ENCODE data around the gene PTPN18. TPM values are rescaled to one million over a fixed set of nuclear protein-coding genes. Genes with fewer than 3 reads are reported as not detected.

Gene PTPN18
- total and polyA plus RNA-seq, 7 donors, result 30.0 to 113 (median 39.2) TPM

- Histone ChIP-seq H3K27me3 (no peaks in the 10 kb centered on the region), H3K4me1 (peaks cover 0 to 27% (median 19%) of the 10 kb centered on the region in 4 donors), H3K27ac (no peak overlapping the region), H3K9me3 (peaks cover 0 to 4% (median 0%) of the 10 kb centered on the region in 4 donors), H3K36me3 (peaks cover 0 to 31% (median 8%) of the 10 kb centered on the region in 4 donors), H3K4me3 (no peak overlapping the region)
- intact Hi-C loops (cut with DNase I), result no loop called here
- TF ChIP-seq EP300 (IDR thresholded peaks at IDR 0.05) (no peak), POLR2AphosphoS5 (IDR thresholded peaks at IDR 0.05) (no peak), POLR2A (IDR thresholded peaks at IDR 0.05) (no peak)
- TF ChIP-seq, protein P1, sequence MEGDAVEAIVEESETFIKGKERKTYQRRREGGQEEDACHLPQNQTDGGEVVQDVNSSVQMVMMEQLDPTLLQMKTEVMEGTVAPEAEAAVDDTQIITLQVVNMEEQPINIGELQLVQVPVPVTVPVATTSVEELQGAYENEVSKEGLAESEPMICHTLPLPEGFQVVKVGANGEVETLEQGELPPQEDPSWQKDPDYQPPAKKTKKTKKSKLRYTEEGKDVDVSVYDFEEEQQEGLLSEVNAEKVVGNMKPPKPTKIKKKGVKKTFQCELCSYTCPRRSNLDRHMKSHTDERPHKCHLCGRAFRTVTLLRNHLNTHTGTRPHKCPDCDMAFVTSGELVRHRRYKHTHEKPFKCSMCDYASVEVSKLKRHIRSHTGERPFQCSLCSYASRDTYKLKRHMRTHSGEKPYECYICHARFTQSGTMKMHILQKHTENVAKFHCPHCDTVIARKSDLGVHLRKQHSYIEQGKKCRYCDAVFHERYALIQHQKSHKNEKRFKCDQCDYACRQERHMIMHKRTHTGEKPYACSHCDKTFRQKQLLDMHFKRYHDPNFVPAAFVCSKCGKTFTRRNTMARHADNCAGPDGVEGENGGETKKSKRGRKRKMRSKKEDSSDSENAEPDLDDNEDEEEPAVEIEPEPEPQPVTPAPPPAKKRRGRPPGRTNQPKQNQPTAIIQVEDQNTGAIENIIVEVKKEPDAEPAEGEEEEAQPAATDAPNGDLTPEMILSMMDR (IDR thresholded peaks at IDR 0.05), result no peak
- DNase-seq, result no peak
- 94 to 96% methylated on average over 12 of the region's 12 CpGs for WGBS, 2 donors
Measured at GRCh38 chr2:130338793-130339345, 17.0 kb upstream of the PTPN18 start.

DNA sequence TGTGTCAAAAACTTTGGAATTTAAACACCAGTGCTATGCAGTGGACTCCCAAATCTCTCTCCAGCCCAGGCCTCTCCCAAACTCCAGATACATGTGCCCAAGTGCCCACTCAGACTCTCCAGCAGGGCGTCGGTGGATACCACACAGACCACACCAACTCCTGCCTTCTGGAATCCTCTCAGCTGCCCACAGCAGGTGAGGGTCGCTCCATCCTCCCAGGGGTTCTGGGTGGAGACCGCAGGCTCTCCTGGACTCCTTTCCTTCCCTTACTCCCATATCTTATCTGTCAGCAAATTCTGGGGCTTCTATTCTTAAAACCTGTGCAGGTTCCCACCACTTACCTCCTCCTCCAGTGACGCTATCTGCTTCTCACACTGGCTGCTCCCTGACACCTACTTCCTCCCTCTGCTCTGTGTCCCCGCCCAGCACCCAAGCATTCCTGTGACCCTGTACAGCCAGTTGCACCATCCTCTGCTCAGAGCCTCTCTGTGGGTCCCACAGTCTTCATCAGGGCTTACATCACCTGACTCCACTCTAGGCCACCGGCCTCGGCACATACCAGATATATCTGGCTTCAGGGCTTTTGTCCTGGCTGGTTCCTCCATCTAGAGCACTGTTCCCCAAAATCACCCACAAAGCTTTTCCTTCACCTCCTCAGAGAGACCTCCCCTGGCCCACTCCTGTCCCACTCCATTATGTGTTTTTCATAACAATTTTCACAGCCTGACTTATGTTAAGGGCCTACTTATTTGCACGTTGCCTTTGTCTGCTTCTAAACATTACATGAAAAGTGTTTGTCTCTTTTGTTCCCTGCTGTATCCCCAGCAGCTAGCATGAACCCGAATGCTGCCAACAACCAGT, 15.7 kb upstream of the PTPN18 start:
- no peak for DNase-seq
- Histone ChIP-seq H3K4me1 (peaks cover 0 to 31% (median 24%) of the 10 kb centered on the region in 4 donors), H3K9me3 (peaks cover 0 to 4% (median 0%) of the 10 kb centered on the region in 4 donors), H3K27me3 (no peaks in the 10 kb centered on the region), H3K4me3 (no peak overlapping the region), H3K36me3 (peaks cover 8 to 40% (median 16%) of the 10 kb centered on the region in 4 donors), H3K27ac (no peak overlapping the region)
- WGBS, 2 donors, result 95 to 96% methylated on average over 10 of the region's 10 CpGs
- TF ChIP-seq POLR2A (IDR thresholded peaks at IDR 0.05) (no peak), EP300 (IDR thresholded peaks at IDR 0.05) (no peak), POLR2AphosphoS5 (IDR thresholded peaks at IDR 0.05) (no peak)
- TF ChIP-seq, protein P1 (IDR thresholded peaks at IDR 0.05), result no peak
- intact Hi-C loops (cut with DNase I), result loop anchor here (5.0 kb wide), 1 partner anchor 463 kb away; no protein-coding TSS in a partner anchor

DNA sequence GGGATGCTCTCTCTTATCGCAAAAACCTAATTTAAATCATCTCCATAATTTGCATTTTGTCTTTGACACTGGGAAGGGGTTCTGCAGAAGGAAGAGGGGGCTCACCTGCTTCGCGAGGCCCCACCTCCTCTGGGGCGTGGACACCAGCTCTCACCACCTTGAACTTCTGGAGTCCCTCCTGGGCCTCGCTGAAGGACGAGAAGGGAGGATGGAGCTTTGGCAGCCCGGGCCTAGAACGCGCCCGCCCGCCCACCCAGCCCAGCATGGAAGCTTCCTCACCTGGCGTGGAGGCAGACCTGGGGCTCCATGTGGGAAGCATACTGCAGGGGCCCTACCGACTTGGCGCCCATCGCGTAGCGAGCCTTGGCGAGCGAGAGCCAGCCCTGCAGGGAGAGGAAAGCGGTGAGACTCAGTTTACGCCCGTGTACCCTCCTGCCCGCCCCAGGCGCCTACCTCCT, 14.3 kb upstream of the PTPN18 start:
- Histone ChIP-seq H3K27ac (peak overlapping the region; percentile 91 to 96 (median 92)), H3K4me3 (peak overlapping the region; percentile 58 to 87 (median 80)), H3K36me3 (peaks cover 19 to 54% (median 31%) of the 10 kb centered on the region in 4 donors), H3K27me3 (no peaks in the 10 kb centered on the region), H3K9me3 (no peaks in the 10 kb centered on the region), H3K4me1 (peaks cover 0 to 31% (median 24%) of the 10 kb centered on the region in 4 donors)
- WGBS, 2 donors, result 0 to 1% methylated on average over 24 of the region's 24 CpGs
- intact Hi-C loops (cut with DNase I), result loop anchor here (5.0 kb wide), 1 partner anchor 464 kb away; no protein-coding TSS in a partner anchor
- DNase-seq, result no peak
- TF ChIP-seq EP300 (IDR thresholded peaks at IDR 0.05), result no peak
- TF ChIP-seq POLR2AphosphoS5 (IDR thresholded peaks at IDR 0.05), result no peak
- TF ChIP-seq POLR2A (IDR thresholded peaks at IDR 0.05), result no peak

DNA sequence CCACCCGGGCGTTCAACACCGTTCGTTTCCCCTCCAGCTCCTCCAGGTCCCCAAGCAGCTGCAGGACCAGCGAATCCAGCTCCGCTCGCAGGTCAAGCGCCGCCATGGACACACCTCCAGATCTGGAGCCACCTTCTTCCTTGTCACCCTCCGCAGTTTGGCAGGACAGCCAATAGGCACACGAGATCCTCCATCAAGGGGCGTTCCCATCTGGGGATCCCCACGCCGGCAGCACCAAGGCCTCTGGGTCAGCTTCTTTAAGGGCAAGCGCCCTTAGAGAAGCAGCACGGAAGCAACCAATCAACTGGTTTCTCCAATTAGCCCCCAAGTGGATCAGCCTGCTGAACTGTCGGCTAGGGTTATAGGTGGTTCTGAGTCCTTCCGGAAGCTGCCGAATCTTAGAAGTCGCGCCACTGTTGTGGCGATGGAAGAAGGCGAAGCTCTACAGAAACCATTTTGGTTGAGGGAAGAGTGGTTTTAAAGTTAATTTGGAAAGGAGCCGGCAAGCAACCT, 13.8 kb upstream of the PTPN18 start:
- H3K36me3 ChIP-seq, result peaks cover 19 to 59% (median 34%) of the 10 kb centered on the region in 4 donors
- TF ChIP-seq POLR2A (IDR thresholded peaks at IDR 0.05) (peak; percentile 9 to 33), EP300 (IDR thresholded peaks at IDR 0.05) (no peak), POLR2AphosphoS5 (IDR thresholded peaks at IDR 0.05) (peak in 3 of 4 donors; percentile 20 to 76 (median 61))
- no peaks in the 10 kb centered on the region for H3K9me3 ChIP-seq
- intact Hi-C loops (cut with DNase I), result loop anchor here (5.0 kb wide), 1 partner anchor 465 kb away; no protein-coding TSS in a partner anchor
- peak; percentile 96 for DNase-seq
- WGBS, 2 donors, result 0 to 1% methylated on average over 24 of the region's 24 CpGs
- peak overlapping the region; percentile 91 to 96 (median 92) for H3K27ac ChIP-seq
- H3K4me1 ChIP-seq, result peaks cover 0 to 28% (median 24%) of the 10 kb centered on the region in 4 donors
- H3K4me3 ChIP-seq, result peak overlapping the region; percentile 58 to 87 (median 80)
- H3K27me3 ChIP-seq, result no peaks in the 10 kb centered on the region

- no peaks in the 10 kb centered on the region for H3K9me3 ChIP-seq
- H3K4me3 ChIP-seq, result peak within 1 kb of the TSS; percentile 58 to 87 (median 80)
- intact Hi-C loops (cut with DNase I), result loop anchor here (5.0 kb wide), 1 partner anchor 465 kb away; no protein-coding TSS in a partner anchor
- no peaks in the 10 kb centered on the region for H3K27me3 ChIP-seq
- WGBS, 2 donors, result 0 to 1% methylated on average over 60 of the region's 60 CpGs
- TF ChIP-seq EP300 (IDR thresholded peaks at IDR 0.05) (no peak), POLR2A (IDR thresholded peaks at IDR 0.05) (no peak), POLR2AphosphoS5 (IDR thresholded peaks at IDR 0.05) (peak; percentile 24 to 82 (median 72))
- TF ChIP-seq, protein P1 (IDR thresholded peaks at IDR 0.05), result peak in 3 of 4 experiments; percentile 17 to 29 (median 20)
- H3K4me1 ChIP-seq, result peaks cover 0 to 25% (median 23%) of the 10 kb centered on the region in 4 donors
- H3K27ac ChIP-seq, result peak within 1 kb of the TSS; percentile 91 to 96 (median 92)
- H3K36me3 ChIP-seq, result peaks cover 19 to 65% (median 38%) of the 10 kb centered on the region in 4 donors
- DNase-seq, result peak; percentile 99
Measured at GRCh38 chr2:130342533-130343275, 13.2 kb upstream of the PTPN18 start, which contains the start of gene IMP4. TSS of gene IMP4 (plus strand) at chr2:130342897. CDS start at chr2:130342933, 36 bp downstream.

All from sigmoid colon (tissue), 7 donors.